ENCODE data around the gene RRM2. TPM values are rescaled to one million over a fixed set of nuclear protein-coding genes. Genes with fewer than 3 reads are reported as not detected.

The RRM2 gene
- polyA plus RNA-seq, 1 donor from 2014 or later: 0.57 TPM

GRCh38 chr2:10141736-10142639 is 19.4 kb downstream of the RRM2 start:
- no peak overlapping the region for H3K4me2 ChIP-seq (ENCODE audit: low read length)
- H3K27me3 ChIP-seq (ENCODE audit: insufficient read depth, low read depth, low read length): no peaks in the 10 kb centered on the region
- no peak overlapping the region for H3K27ac ChIP-seq (ENCODE audit: low read length)
- no peaks in the 10 kb centered on the region for H3K36me3 ChIP-seq (ENCODE audit: insufficient read depth, low read length)
- TF ChIP-seq SMC3 (conservative IDR thresholded peaks at IDR 0.05; ENCODE audit: poor library complexity) (peak; percentile 75), RAD21 (conservative IDR thresholded peaks at IDR 0.05) (peak; percentile 64), TAF1 (IDR thresholded peaks at IDR 0.05; ENCODE audit: low read depth) (no peak), MXI1 (conservative IDR thresholded peaks at IDR 0.05; ENCODE audit: poor library complexity, severe bottlenecking) (no peak), EP300 (conservative IDR thresholded peaks at IDR 0.05; ENCODE audit: poor library complexity, severe bottlenecking) (no peak)
- TF ChIP-seq, protein P1, sequence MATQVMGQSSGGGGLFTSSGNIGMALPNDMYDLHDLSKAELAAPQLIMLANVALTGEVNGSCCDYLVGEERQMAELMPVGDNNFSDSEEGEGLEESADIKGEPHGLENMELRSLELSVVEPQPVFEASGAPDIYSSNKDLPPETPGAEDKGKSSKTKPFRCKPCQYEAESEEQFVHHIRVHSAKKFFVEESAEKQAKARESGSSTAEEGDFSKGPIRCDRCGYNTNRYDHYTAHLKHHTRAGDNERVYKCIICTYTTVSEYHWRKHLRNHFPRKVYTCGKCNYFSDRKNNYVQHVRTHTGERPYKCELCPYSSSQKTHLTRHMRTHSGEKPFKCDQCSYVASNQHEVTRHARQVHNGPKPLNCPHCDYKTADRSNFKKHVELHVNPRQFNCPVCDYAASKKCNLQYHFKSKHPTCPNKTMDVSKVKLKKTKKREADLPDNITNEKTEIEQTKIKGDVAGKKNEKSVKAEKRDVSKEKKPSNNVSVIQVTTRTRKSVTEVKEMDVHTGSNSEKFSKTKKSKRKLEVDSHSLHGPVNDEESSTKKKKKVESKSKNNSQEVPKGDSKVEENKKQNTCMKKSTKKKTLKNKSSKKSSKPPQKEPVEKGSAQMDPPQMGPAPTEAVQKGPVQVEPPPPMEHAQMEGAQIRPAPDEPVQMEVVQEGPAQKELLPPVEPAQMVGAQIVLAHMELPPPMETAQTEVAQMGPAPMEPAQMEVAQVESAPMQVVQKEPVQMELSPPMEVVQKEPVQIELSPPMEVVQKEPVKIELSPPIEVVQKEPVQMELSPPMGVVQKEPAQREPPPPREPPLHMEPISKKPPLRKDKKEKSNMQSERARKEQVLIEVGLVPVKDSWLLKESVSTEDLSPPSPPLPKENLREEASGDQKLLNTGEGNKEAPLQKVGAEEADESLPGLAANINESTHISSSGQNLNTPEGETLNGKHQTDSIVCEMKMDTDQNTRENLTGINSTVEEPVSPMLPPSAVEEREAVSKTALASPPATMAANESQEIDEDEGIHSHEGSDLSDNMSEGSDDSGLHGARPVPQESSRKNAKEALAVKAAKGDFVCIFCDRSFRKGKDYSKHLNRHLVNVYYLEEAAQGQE (IDR thresholded peaks at IDR 0.05; ENCODE audit: borderline replicate concordance): no peak
- TF ChIP-seq, protein P2, sequence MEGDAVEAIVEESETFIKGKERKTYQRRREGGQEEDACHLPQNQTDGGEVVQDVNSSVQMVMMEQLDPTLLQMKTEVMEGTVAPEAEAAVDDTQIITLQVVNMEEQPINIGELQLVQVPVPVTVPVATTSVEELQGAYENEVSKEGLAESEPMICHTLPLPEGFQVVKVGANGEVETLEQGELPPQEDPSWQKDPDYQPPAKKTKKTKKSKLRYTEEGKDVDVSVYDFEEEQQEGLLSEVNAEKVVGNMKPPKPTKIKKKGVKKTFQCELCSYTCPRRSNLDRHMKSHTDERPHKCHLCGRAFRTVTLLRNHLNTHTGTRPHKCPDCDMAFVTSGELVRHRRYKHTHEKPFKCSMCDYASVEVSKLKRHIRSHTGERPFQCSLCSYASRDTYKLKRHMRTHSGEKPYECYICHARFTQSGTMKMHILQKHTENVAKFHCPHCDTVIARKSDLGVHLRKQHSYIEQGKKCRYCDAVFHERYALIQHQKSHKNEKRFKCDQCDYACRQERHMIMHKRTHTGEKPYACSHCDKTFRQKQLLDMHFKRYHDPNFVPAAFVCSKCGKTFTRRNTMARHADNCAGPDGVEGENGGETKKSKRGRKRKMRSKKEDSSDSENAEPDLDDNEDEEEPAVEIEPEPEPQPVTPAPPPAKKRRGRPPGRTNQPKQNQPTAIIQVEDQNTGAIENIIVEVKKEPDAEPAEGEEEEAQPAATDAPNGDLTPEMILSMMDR (IDR thresholded peaks at IDR 0.05; ENCODE audit: poor library complexity, severe bottlenecking): peak; percentile 63
- H2AFZ ChIP-seq (ENCODE audit: low read depth, low read length): no peak overlapping the region
- H3K9ac ChIP-seq (ENCODE audit: low read length): no peak overlapping the region
- H3K9me3 ChIP-seq (ENCODE audit: low read length): no peaks in the 10 kb centered on the region
- H3K9me2 ChIP-seq (ENCODE audit: insufficient read depth, low read length): no peaks in the 10 kb centered on the region
- no peaks in the 10 kb centered on the region for H3F3A ChIP-seq (ENCODE audit: insufficient read depth, low read length, poor library complexity, severe bottlenecking)
- no peaks in the 10 kb centered on the region for H3K79me2 ChIP-seq (replicated peaks; ENCODE audit: insufficient read depth, low read length)
- no peak overlapping the region for H3K4me3 ChIP-seq (ENCODE audit: low read length)
- no peaks in the 10 kb centered on the region for H4K20me1 ChIP-seq (ENCODE audit: insufficient read depth)

DNA sequence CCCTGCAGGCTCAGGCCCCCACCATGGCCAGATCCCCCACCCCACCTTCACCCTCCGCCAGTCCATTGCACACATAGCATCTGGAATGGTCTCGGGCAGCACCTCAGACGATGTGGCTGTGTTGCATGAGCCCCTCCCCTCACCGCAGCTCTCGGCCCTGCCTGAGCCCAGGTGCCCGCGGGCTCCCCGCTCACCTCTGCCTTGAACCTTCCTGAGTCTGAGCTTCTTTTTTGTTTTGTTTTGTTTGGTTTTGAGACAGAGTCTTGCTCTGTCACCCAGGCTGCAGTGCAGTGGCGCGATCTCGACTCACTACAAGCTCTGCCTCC is 20.1 kb downstream of the RRM2 start:
- H3K27me3 ChIP-seq (ENCODE audit: insufficient read depth, low read depth, low read length): no peaks in the 10 kb centered on the region
- TF ChIP-seq, protein P1 (IDR thresholded peaks at IDR 0.05; ENCODE audit: borderline replicate concordance): no peak
- peak; percentile 1 for TF ChIP-seq RAD21 (conservative IDR thresholded peaks at IDR 0.05)
- no peak for TF ChIP-seq EZH2 (IDR thresholded peaks at IDR 0.05; ENCODE audit: borderline replicate concordance, insufficient read depth, low read length, poor library complexity, severe bottlenecking)
- TF ChIP-seq EP300 (conservative IDR thresholded peaks at IDR 0.05; ENCODE audit: poor library complexity, severe bottlenecking): no peak
- TF ChIP-seq SMC3 (conservative IDR thresholded peaks at IDR 0.05; ENCODE audit: poor library complexity): peak; percentile 50
- TF ChIP-seq, protein P2 (IDR thresholded peaks at IDR 0.05; ENCODE audit: poor library complexity, severe bottlenecking): peak; percentile 14
- H3K9me3 ChIP-seq (ENCODE audit: low read length): no peaks in the 10 kb centered on the region
- H3K27ac ChIP-seq (ENCODE audit: low read length): no peak overlapping the region
- H3K79me2 ChIP-seq (replicated peaks; ENCODE audit: insufficient read depth, low read length): no peaks in the 10 kb centered on the region
- H3K4me2 ChIP-seq (ENCODE audit: low read length): no peak overlapping the region
- no peaks in the 10 kb centered on the region for H3K9me2 ChIP-seq (ENCODE audit: insufficient read depth, low read length)
- no peak overlapping the region for H2AFZ ChIP-seq (ENCODE audit: low read depth, low read length)
- H3K36me3 ChIP-seq (ENCODE audit: insufficient read depth, low read length): no peaks in the 10 kb centered on the region
- H3F3A ChIP-seq (ENCODE audit: insufficient read depth, low read length, poor library complexity, severe bottlenecking): no peaks in the 10 kb centered on the region
- H4K20me1 ChIP-seq (ENCODE audit: insufficient read depth): no peaks in the 10 kb centered on the region
- no peak overlapping the region for H3K9ac ChIP-seq (ENCODE audit: low read length)
- no peak overlapping the region for H3K4me3 ChIP-seq (ENCODE audit: low read length)

All from neural cell (in vitro differentiated cells).